ENCODE measurements around the gene HDAC4.
"Not testable (repeated sequence)": the region's sequence is repeated elsewhere in the genome, so short reads cannot be mapped to it uniquely, and the experiment has no call there.

HDAC4 gene

DNA sequence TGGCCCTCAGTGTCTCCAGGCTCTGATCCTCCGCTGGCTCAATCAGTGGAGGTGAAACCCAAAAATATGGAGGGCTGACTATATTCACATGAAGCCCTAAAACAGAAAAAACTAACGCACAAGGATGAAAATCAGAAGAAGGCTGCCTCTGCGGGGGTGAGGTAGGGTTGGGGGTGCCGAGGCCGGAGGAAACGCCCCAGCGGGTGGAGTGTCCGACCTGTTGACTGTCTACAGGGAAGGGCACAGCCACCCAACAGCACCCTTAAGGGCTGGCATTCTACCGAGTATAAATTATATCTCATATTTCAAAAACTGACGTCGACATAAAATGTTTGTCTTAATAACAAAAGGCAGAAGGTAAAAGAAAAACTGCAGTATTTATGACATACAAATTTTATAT, 223.5 kb downstream of the HDAC4 start:
- no peak for DNase-seq (ENCODE audit: low spot score)
- TF ChIP-seq, protein P1, sequence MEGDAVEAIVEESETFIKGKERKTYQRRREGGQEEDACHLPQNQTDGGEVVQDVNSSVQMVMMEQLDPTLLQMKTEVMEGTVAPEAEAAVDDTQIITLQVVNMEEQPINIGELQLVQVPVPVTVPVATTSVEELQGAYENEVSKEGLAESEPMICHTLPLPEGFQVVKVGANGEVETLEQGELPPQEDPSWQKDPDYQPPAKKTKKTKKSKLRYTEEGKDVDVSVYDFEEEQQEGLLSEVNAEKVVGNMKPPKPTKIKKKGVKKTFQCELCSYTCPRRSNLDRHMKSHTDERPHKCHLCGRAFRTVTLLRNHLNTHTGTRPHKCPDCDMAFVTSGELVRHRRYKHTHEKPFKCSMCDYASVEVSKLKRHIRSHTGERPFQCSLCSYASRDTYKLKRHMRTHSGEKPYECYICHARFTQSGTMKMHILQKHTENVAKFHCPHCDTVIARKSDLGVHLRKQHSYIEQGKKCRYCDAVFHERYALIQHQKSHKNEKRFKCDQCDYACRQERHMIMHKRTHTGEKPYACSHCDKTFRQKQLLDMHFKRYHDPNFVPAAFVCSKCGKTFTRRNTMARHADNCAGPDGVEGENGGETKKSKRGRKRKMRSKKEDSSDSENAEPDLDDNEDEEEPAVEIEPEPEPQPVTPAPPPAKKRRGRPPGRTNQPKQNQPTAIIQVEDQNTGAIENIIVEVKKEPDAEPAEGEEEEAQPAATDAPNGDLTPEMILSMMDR (IDR thresholded peaks at IDR 0.05; ENCODE audit: borderline replicate concordance, control extremely low read depth, extremely low read depth, insufficient read depth, missing control alignments), result no peak
- in situ Hi-C loops (cut with MboI; ENCODE audit: low sequenced_read_pairs, unreplicated experiment), result no loop called here

DNA sequence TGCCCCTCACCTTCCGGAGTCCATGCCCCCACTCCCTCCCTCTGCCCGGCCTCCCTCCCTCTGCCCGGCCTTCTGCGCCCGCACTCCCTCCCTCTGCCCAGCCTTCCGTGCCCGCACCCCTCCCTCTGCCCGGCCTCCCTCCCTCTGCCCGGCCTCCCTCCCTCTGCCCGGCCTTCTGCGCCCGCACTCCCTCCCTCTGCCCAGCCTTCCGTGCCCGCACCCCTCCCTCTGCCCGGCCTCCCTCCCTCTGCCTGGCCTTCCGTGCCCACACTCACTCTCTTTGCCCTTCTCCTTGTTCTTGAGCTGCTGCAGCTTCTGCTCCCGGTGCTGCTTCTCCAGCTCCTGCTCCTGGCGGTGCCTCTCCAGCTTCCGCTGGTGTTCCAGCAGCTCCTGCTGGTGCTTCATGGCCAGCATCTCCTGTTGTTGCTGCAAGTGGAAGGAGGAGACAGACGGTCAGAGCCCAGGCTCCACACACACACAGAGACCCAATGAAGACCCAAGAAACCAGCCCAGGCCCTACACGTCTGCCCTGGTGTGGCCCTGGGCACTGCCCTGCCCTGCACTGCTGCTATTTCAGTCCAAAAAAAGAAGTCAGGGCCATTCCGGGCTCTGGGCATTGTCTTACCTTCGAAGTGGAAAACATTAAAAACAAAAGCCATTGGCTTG, 224.5 kb downstream of the HDAC4 start:
- in situ Hi-C loops (cut with MboI; ENCODE audit: low sequenced_read_pairs, unreplicated experiment), result not testable (repeated sequence)

DNA sequence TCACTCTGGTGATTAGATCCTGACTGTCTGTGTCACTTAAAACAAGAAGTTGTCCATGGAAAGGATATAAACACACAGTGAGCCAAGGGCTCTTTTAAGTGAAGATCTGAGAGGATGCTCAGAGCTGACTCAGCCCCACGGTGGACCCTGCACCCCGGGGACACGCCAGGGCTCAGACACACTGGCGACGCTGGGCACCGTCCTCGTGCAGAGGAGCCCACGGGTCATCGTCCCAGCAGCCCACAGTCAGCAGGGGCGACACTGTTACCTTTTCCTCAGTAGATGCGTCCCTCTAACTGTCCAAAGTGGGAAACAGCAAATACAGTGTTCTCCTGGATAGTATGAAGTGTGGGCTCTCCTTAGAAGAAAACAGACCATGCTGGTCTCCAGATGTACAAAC, 225.6 kb downstream of the HDAC4 start:
- no peak for DNase-seq (ENCODE audit: low spot score)
- TF ChIP-seq, protein P1 (IDR thresholded peaks at IDR 0.05; ENCODE audit: borderline replicate concordance, control extremely low read depth, extremely low read depth, insufficient read depth, missing control alignments), result no peak
- in situ Hi-C loops (cut with MboI; ENCODE audit: low sequenced_read_pairs, unreplicated experiment), result no loop called here

More for the DNA sequence above, 224.5 kb downstream of the HDAC4 start:
- DNase-seq (ENCODE audit: low spot score), result not testable (repeated sequence)

DNA sequence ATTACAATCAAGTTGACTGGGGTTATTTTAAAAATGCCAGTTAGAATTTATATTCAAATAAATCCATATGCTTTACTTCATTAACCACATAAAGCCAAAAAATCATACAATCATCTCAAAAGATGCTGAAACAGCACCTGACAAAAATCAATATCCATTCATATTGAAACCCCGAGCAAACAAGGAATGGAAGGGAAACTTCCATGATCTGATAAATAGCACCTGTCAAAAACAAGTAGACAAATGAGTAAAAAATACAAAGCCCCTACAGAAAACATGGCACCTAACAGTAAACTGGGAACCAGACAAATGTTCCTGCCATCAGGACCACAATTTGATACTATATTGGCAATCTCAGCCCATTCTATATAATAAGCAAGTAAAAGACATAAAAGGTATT, 227.5 kb downstream of the HDAC4 start:
- DNase-seq (ENCODE audit: low spot score), result no peak
- TF ChIP-seq, protein P1 (IDR thresholded peaks at IDR 0.05; ENCODE audit: borderline replicate concordance, control extremely low read depth, extremely low read depth, insufficient read depth, missing control alignments), result no peak
- in situ Hi-C loops (cut with MboI; ENCODE audit: low sequenced_read_pairs, unreplicated experiment), result no loop called here

DNA sequence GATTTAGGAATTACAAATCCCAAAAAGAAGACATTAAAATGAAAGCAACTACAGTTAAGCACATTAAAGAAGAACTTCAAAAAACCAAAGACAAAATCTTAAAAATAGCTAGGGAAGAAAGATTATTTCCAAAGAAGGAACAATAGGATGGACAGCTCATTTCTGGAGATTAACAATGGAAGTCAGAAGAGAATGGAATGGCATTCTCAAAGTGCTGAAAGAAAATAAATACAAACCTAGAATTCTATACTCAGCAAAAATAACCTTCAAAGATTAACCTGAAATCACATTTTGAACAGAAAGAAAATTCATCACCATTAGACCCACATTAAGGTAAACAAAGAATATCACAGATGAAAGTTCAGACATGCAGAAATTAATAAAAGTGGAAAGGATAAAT, 229.2 kb downstream of the HDAC4 start:
- in situ Hi-C loops (cut with MboI; ENCODE audit: low sequenced_read_pairs, unreplicated experiment), result no loop called here
- TF ChIP-seq, protein P1 (IDR thresholded peaks at IDR 0.05; ENCODE audit: borderline replicate concordance, control extremely low read depth, extremely low read depth, insufficient read depth, missing control alignments), result no peak
- DNase-seq (ENCODE audit: low spot score), result no peak

DNA sequence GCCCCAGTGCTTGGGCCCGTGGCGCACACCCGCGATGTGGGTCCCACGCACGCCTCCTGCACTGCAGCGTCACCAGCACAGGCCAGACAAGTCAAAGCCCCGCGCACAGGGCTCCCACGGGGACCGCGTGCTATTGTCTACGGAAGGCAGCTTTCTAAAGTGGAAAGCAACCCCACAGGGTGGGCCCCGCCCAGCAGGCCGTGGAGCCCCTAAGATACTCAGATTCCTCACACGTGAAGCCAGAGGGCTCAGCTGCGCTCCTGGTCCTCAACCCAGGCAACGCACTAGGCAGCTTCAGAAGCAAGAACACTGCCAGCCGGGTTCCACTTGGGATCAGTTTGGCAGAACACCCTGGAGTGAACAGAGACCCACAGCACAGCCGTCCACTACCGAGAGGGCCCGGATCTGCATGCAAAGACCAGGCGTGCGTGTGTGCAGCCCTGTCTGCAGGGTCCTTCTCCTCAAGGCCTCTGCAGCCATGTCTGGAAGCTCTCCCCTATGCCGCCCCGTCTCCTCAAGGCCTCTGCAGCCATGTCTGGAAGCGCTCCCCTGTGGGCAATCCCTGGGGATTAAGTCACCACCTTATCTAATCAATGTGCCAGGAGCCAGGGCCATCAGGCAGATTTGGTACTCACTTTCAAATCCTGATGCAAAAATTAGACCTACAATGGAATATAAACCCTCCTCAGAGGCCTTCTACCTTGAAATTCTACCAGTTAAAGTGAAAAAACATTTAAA, 231.3 kb downstream of the HDAC4 start:
- TF ChIP-seq, protein P1 (IDR thresholded peaks at IDR 0.05; ENCODE audit: borderline replicate concordance, control extremely low read depth, extremely low read depth, insufficient read depth, missing control alignments), result no peak
- in situ Hi-C loops (cut with MboI; ENCODE audit: low sequenced_read_pairs, unreplicated experiment), result no loop called here
- no peak for DNase-seq (ENCODE audit: low spot score)

DNA sequence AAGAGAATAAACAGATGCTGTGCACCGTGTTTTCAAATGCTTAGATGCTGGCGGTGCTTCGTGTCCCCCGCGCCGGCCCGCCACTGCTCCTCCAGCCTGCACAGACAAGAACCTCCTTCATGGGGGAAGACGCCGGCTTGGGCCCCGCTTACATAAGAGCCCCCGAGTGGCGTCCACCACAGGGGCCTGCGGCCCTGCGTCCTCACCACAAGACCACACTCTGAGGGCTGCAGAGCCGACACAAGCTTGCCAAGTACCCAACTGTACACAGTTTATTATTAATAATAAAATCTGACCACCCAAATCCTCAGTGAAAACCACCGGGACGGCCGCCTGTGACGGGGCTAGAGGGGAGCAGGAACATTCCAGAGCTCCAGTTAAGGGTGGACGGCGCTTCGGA, 232.2 kb downstream of the HDAC4 start:
- TF ChIP-seq, protein P1 (IDR thresholded peaks at IDR 0.05; ENCODE audit: borderline replicate concordance, control extremely low read depth, extremely low read depth, insufficient read depth, missing control alignments), result no peak
- in situ Hi-C loops (cut with MboI; ENCODE audit: low sequenced_read_pairs, unreplicated experiment), result no loop called here
- no peak for DNase-seq (ENCODE audit: low spot score)

Data from GM13976 (cell line).